ENCODE data around the gene PCCA. TPM values are rescaled to one million over a fixed set of nuclear protein-coding genes. Genes with fewer than 3 reads are reported as not detected.

The PCCA gene
- total RNA-seq, 1 experiment from 2014 or later: 52.8 TPM

DNA sequence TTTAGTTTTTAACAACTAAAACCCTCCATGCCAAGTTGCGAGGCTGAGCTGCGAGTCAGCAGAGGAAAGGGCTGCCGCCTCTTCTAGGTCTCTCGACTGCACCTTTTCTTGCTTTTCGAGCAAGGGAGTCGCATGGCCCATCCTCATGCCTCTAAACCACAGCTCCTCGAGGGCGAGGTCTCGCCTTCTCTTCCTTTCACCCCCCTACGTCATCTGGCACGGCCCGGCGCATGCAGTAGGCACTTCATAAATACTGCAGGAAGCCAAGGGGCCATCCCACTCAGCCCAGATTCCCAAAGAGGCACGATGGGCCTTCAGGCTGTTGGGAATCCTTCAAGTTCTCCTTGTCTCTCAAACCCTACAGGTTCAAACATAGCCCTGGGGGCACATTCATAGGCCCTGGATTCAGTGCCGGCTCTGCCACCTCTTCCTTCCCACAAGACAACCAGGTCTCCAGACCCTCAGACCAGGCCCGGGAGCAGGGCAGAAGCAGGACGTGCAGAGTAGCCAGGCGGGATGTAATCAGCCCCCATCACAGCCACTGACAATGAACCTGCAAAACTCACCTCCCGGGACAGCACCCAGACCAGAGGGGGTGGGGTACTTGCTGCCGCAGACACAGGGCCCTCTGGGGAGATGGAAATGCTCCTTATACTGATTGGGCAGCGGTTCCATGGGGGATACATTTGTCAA lies 458.0 kb downstream of the PCCA start (continued):
- TF ChIP-seq, protein P1, sequence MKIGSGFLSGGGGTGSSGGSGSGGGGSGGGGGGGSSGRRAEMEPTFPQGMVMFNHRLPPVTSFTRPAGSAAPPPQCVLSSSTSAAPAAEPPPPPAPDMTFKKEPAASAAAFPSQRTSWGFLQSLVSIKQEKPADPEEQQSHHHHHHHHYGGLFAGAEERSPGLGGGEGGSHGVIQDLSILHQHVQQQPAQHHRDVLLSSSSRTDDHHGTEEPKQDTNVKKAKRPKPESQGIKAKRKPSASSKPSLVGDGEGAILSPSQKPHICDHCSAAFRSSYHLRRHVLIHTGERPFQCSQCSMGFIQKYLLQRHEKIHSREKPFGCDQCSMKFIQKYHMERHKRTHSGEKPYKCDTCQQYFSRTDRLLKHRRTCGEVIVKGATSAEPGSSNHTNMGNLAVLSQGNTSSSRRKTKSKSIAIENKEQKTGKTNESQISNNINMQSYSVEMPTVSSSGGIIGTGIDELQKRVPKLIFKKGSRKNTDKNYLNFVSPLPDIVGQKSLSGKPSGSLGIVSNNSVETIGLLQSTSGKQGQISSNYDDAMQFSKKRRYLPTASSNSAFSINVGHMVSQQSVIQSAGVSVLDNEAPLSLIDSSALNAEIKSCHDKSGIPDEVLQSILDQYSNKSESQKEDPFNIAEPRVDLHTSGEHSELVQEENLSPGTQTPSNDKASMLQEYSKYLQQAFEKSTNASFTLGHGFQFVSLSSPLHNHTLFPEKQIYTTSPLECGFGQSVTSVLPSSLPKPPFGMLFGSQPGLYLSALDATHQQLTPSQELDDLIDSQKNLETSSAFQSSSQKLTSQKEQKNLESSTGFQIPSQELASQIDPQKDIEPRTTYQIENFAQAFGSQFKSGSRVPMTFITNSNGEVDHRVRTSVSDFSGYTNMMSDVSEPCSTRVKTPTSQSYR (CRISPR knock-in tag; IDR thresholded peaks at IDR 0.05): no peak
- TF ChIP-seq ZNF138 (CRISPR knock-in tag; conservative IDR thresholded peaks at IDR 0.05): no peak
- TF ChIP-seq ZBTB21 (CRISPR knock-in tag; IDR thresholded peaks at IDR 0.05; ENCODE audit: borderline replicate concordance): no peak
- TF ChIP-seq CBFB (CRISPR knock-in tag; IDR thresholded peaks at IDR 0.05; ENCODE audit: low read depth): no peak
- TF ChIP-seq TCF7 (CRISPR knock-in tag; IDR thresholded peaks at IDR 0.05; ENCODE audit: low read depth): no peak
- no peak for TF ChIP-seq RORB (CRISPR knock-in tag; IDR thresholded peaks at IDR 0.05)
- TF ChIP-seq, protein P2, sequence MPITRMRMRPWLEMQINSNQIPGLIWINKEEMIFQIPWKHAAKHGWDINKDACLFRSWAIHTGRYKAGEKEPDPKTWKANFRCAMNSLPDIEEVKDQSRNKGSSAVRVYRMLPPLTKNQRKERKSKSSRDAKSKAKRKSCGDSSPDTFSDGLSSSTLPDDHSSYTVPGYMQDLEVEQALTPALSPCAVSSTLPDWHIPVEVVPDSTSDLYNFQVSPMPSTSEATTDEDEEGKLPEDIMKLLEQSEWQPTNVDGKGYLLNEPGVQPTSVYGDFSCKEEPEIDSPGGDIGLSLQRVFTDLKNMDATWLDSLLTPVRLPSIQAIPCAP (CRISPR knock-in tag; IDR thresholded peaks at IDR 0.05): no peak
- TF ChIP-seq NR1H2 (CRISPR knock-in tag; IDR thresholded peaks at IDR 0.05): no peak
- TF ChIP-seq FOXJ3 (CRISPR knock-in tag; IDR thresholded peaks at IDR 0.05; ENCODE audit: borderline replicate concordance): no peak
- TF ChIP-seq JUN (CRISPR knock-in tag; IDR thresholded peaks at IDR 0.05): no peak
- TF ChIP-seq ATF1 (CRISPR knock-in tag; IDR thresholded peaks at IDR 0.05): no peak

DNA sequence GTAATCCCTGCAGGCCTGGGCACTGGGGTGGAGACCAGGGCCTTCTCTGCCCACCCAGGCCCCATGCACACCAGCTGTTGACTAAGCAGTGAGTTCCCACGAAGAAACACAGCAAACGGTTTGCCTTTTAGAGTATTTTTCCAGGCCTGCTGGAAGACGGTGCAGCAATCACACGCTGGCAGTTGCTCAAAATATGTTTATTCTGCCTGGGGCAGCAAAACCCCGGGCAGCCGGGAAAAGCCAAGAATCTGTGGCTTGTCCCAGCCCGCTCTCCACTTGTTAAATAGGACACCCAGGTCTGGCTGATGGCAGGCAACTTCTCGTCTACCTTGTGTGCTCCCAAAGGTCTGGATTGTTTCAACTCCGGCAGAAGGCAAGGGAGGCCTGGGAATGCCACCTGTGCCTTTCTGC lies 458.9 kb downstream of the PCCA start:
- peaks cover 1% of the 10 kb centered on the region; the same call in 1 of the 2 replicates for H3K4me1 Mint-ChIP-seq
- no peak overlapping the region for H3K27ac Mint-ChIP-seq
- TF ChIP-seq, protein P3, sequence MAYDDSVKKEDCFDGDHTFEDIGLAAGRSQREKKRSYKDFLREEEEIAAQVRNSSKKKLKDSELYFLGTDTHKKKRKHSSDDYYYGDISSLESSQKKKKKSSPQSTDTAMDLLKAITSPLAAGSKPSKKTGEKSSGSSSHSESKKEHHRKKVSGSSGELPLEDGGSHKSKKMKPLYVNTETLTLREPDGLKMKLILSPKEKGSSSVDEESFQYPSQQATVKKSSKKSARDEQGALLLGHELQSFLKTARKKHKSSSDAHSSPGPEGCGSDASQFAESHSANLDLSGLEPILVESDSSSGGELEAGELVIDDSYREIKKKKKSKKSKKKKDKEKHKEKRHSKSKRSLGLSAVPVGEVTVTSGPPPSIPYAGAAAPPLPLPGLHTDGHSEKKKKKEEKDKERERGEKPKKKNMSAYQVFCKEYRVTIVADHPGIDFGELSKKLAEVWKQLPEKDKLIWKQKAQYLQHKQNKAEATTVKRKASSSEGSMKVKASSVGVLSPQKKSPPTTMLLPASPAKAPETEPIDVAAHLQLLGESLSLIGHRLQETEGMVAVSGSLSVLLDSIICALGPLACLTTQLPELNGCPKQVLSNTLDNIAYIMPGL (CRISPR knock-in tag; IDR thresholded peaks at IDR 0.05): no peak
- TF ChIP-seq MXD4 (CRISPR knock-in tag; IDR thresholded peaks at IDR 0.05; ENCODE audit: borderline replicate concordance) (no peak), ZNF232 (CRISPR knock-in tag; IDR thresholded peaks at IDR 0.05) (no peak), NFATC4 (CRISPR knock-in tag; IDR thresholded peaks at IDR 0.05) (no peak), GABPB1 (CRISPR knock-in tag; IDR thresholded peaks at IDR 0.05) (no peak), GTF2I (CRISPR knock-in tag; conservative IDR thresholded peaks at IDR 0.05) (no peak), NFYB (CRISPR knock-in tag; conservative IDR thresholded peaks at IDR 0.05; ENCODE audit: low read depth) (no peak)
- TF ChIP-seq, protein P2 (CRISPR knock-in tag; IDR thresholded peaks at IDR 0.05): no peak
- TF ChIP-seq, protein P4, sequence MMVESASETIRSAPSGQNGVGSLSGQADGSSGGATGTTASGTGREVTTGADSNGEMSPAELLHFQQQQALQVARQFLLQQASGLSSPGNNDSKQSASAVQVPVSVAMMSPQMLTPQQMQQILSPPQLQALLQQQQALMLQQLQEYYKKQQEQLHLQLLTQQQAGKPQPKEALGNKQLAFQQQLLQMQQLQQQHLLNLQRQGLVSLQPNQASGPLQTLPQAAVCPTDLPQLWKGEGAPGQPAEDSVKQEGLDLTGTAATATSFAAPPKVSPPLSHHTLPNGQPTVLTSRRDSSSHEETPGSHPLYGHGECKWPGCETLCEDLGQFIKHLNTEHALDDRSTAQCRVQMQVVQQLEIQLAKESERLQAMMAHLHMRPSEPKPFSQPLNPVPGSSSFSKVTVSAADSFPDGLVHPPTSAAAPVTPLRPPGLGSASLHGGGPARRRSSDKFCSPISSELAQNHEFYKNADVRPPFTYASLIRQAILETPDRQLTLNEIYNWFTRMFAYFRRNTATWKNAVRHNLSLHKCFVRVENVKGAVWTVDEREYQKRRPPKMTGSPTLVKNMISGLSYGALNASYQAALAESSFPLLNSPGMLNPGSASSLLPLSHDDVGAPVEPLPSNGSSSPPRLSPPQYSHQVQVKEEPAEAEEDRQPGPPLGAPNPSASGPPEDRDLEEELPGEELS (CRISPR knock-in tag; IDR thresholded peaks at IDR 0.05): no peak
- no peaks in the 10 kb centered on the region for H3K36me3 Mint-ChIP-seq
- no peaks in the 10 kb centered on the region; the same call in 1 of the 2 replicates for H3K27me3 Mint-ChIP-seq (ENCODE audit: low read depth)
- DNase-seq (ENCODE audit: low spot score) (no peak), ATAC-seq (no peak)
- POLR2A ChIA-PET: no interaction called here
- CTCF ChIA-PET: no interaction called here
- no peaks in the 10 kb centered on the region for H3K9me3 Mint-ChIP-seq
- no peak overlapping the region for H3K4me3 Mint-ChIP-seq
